ENCODE data around the gene SYDE2. TPM values are rescaled to one million over a fixed set of nuclear protein-coding genes. Genes with fewer than 3 reads are reported as not detected.

SYDE2 gene
- total RNA-seq, 1 donor from 2014 or later, result 0.38 TPM

DNA sequence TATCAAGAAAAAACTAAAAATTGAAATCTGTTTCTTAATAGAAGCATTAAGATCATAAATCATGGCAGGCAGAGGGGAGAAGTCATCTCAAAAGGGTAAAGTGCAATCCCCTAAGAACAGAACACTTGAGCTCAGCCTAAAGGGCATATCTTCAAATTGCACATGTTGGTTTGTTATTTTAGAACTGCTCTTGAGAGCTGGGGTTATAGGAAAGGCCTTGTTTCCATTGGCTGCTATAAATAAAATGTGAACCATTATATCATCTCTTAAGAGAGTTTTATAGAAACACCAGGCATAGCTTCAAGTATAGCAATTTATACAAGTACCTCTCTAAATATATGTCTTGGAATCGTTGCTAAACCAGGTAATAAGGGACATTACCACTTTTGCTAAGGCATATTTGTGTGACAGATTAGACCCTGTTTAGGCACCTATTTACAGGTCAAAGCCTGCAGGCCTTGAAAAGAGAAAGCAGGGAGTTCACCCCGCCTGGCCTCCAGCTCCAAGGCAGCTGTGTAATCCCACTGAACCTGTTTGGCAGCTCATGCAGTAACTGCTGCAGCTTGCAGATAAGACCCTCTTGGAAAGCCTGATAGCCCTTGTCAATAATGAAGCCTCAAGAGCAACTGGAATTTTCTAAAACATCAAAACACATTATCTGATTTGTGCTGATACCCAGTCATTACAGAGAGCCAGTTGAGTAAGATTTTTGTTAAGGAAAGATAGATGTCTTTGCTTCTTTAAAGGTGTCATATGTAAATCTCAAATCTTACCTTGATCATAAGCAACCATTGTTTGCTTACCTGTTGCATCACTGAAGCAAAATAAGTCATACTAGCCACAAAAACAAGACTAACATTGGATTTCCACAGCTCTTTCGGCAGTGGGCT is 24.2 kb upstream of the SYDE2 start:
- H3K27me3 Mint-ChIP-seq, result peaks cover 9% of the 10 kb centered on the region
- TF ChIP-seq, protein P1, sequence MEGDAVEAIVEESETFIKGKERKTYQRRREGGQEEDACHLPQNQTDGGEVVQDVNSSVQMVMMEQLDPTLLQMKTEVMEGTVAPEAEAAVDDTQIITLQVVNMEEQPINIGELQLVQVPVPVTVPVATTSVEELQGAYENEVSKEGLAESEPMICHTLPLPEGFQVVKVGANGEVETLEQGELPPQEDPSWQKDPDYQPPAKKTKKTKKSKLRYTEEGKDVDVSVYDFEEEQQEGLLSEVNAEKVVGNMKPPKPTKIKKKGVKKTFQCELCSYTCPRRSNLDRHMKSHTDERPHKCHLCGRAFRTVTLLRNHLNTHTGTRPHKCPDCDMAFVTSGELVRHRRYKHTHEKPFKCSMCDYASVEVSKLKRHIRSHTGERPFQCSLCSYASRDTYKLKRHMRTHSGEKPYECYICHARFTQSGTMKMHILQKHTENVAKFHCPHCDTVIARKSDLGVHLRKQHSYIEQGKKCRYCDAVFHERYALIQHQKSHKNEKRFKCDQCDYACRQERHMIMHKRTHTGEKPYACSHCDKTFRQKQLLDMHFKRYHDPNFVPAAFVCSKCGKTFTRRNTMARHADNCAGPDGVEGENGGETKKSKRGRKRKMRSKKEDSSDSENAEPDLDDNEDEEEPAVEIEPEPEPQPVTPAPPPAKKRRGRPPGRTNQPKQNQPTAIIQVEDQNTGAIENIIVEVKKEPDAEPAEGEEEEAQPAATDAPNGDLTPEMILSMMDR (IDR thresholded peaks at IDR 0.05), result no peak
- POLR2A ChIA-PET, result no interaction called here

DNA sequence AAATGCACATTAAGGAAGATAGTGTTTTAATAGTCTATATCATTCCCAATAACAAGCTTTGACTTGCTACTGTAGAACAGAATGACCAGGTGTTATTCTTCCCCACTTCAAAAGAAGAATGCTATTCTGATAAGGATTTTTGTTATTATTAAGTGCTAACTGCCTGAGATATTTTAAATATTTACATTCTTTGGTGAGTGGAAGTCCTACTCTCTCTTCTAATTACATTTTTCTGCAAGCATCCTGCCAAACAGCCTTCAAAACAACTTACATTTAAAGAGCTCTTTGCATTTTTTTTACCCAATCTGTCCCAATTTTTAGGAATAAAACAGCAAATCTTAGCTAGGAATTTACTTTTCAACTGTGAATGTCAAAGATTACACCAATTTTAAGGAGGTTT is 23.5 kb upstream of the SYDE2 start:
- ATAC-seq (ENCODE audit: low read depth) (no peak), DNase-seq (no peak)
- no peak overlapping the region for H3K4me3 Mint-ChIP-seq
- no peaks in the 10 kb centered on the region for H3K36me3 Mint-ChIP-seq (ENCODE audit: low read depth)
- intact Hi-C loops (cut with micrococcal nuclease), result no loop called here
- no peak overlapping the region for H3K27ac Mint-ChIP-seq
- TF ChIP-seq, protein P1 (IDR thresholded peaks at IDR 0.05), result no peak
- peaks cover 9% of the 10 kb centered on the region for H3K27me3 Mint-ChIP-seq
- ChIA-PET POLR2A (no interaction called here), CTCF (no interaction called here)
- no peaks in the 10 kb centered on the region for H3K9me3 Mint-ChIP-seq
- no peaks in the 10 kb centered on the region for H3K4me1 Mint-ChIP-seq

More for the DNA sequence above, 24.2 kb upstream of the SYDE2 start:
- Mint-ChIP-seq H3K4me1 (no peaks in the 10 kb centered on the region), H3K36me3 (ENCODE audit: low read depth) (no peaks in the 10 kb centered on the region), H3K4me3 (no peak overlapping the region), H3K9me3 (no peaks in the 10 kb centered on the region), H3K27ac (no peak overlapping the region)
- DNase-seq (no peak), ATAC-seq (ENCODE audit: low read depth) (no peak)
- CTCF ChIA-PET, result no interaction called here
- intact Hi-C loops (cut with micrococcal nuclease), result no loop called here

DNA sequence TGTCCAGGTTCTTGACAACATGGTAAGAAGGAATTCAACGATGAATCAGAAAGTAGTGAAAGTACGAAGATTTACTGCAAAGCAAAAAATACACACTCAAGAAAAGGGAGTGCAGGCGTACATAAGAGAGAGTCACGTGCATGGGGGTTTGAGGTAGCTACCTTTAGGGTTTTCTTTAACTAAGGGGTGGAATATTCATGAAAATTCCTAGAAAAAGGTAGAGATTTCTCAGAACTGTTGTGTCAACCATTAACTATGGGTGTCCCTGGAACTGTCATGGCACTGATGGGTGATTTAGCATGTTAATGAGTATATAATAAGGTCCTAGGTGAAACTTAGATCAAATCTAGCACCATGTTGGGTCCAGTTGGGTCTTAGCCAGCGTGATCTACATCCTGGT is 22.5 kb upstream of the SYDE2 start:
- TF ChIP-seq, protein P1 (IDR thresholded peaks at IDR 0.05), result no peak
- Mint-ChIP-seq H3K4me1 (no peaks in the 10 kb centered on the region), H3K4me3 (no peak overlapping the region), H3K27me3 (peaks cover 9% of the 10 kb centered on the region), H3K9me3 (no peaks in the 10 kb centered on the region), H3K36me3 (ENCODE audit: low read depth) (no peaks in the 10 kb centered on the region), H3K27ac (no peak overlapping the region)
- intact Hi-C loops (cut with micrococcal nuclease), result no loop called here
- CTCF ChIA-PET, result no interaction called here
- DNase-seq, result no peak
- POLR2A ChIA-PET, result no interaction called here
- no peak for ATAC-seq (ENCODE audit: low read depth)

DNA sequence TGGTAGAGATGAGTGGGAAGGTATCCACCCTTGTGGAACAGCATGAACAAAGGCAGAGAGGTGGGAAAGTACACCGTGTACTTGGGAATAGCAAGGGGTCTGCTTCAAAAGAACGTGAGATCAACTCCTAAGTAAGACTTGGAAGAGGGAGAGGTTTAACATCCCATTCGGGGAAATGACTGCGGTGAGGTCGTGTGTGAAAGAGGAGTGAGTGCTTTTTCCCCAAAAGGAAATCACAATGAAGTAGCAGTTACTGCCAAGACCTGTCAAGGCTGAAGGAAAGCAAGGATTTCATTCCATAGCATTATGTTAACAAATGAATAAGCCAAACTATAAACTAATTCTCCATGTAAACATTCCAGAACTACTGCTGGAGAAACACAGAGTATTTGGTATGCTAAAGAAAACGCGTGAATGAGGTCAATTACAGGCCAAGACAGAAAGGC is 20.0 kb upstream of the SYDE2 start:
- Mint-ChIP-seq H3K4me3 (no peak overlapping the region), H3K9me3 (no peaks in the 10 kb centered on the region), H3K27me3 (peaks cover 16% of the 10 kb centered on the region), H3K4me1 (no peaks in the 10 kb centered on the region), H3K36me3 (ENCODE audit: low read depth) (no peaks in the 10 kb centered on the region), H3K27ac (no peak overlapping the region)
- no peak for DNase-seq
- intact Hi-C loops (cut with micrococcal nuclease), result no loop called here
- ATAC-seq (ENCODE audit: low read depth), result no peak
- TF ChIP-seq, protein P1 (IDR thresholded peaks at IDR 0.05), result no peak
- ChIA-PET CTCF (no interaction called here), POLR2A (no interaction called here)

DNA sequence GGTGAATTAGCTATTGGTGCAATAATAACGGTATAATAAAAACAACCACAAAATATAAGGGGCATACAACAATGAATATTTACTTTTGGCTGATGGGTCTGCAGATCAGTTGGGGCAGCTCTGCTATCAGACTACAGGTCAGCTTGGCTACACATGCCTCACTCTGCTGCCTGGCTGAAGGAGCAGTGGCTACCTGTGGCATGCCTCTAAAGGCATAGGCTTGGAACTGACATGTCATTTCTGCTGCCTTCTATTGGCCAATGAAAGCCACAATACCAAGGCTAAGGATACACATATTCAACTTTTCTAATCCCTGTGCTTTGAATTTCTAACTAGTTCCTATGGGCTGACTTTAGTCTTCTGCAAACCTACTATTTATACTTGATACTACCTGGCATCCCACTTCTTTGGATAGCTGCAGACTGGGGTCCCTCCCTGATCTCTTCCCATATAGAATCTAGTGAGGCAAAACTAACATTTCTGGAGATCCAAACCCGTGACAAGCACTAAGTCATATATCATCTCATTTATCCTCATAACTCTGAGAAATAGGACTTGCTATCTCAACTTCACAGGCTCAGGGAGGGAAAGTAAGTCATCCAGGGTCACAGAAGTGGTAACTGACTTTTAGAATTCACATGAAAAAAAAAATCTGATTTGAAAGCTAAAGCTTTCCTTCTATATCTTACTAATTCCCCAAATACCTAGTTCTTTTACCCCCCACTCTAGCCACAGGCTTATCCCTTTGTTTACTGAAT is 19.2 kb upstream of the SYDE2 start:
- peaks cover 16% of the 10 kb centered on the region for H3K27me3 Mint-ChIP-seq
- POLR2A ChIA-PET, result no interaction called here
- intact Hi-C loops (cut with micrococcal nuclease), result no loop called here
- H3K4me3 Mint-ChIP-seq, result no peak overlapping the region
- TF ChIP-seq, protein P1 (IDR thresholded peaks at IDR 0.05), result no peak
- no peak for DNase-seq
- ATAC-seq (ENCODE audit: low read depth), result no peak
- H3K9me3 Mint-ChIP-seq, result no peaks in the 10 kb centered on the region
- no peak overlapping the region for H3K27ac Mint-ChIP-seq
- H3K4me1 Mint-ChIP-seq, result no peaks in the 10 kb centered on the region
- no peaks in the 10 kb centered on the region for H3K36me3 Mint-ChIP-seq (ENCODE audit: low read depth)
- CTCF ChIA-PET, result no interaction called here

Measured in activated B cell treated with CpG ODN at 0.5 μM for 24 hours (primary cell).